Transverse colon (tissue), 4 donors: Measurements from ENCODE around the gene FBH1. TPM values are rescaled to one million over a fixed set of nuclear protein-coding genes. Genes with fewer than 3 reads are reported as not detected.
A peak's percentile ranks its signal among the peaks of the same experiment; 100 is the strongest.

Source experiments
- DNase-seq: peaks from one replicate; pipeline ENCODE4 v3.0.0-alpha.2; 2019
- H3K27ac ChIP-seq, 4 donors: fragments of 200-600 bp; sonication (generic); 2 replicates each; pipeline ENCODE4 v1.5.1; 2016 to 2018; ENCODE audit warnings: inconsistent platforms in 4 of 4
- H3K27me3 ChIP-seq: fragments of 200-600 bp; sonication (generic); 2 replicates; pipeline ENCODE4 v1.5.1; 2017; ENCODE audit warnings: inconsistent platforms
- H3K36me3 ChIP-seq, 4 donors: fragments of 200-600 bp; sonication (generic); 2 replicates each; pipeline ENCODE4 v1.5.1; 2017 to 2019; ENCODE audit warnings: inconsistent platforms in 4 of 4
- H3K4me1 ChIP-seq, 4 donors: fragments of 200-600 bp; sonication (generic); 2 replicates each; pipeline ENCODE4 v1.5.1; 2017 to 2020; ENCODE audit warnings: inconsistent platforms in 4 of 4
- H3K4me3 ChIP-seq, 4 donors: fragments of 200-600 bp; sonication (generic); 1 replicate in 1 of 4; 2 replicates in 3 of 4; pipeline versions ENCODE4 v1.5.1 to v1.6.1; 2017 to 2019; ENCODE audit warnings: inconsistent platforms in 4 of 4
- H3K9me3 ChIP-seq, 2 donors: fragments of 200-600 bp; sonication (generic); 2 replicates each; pipeline ENCODE4 v1.5.1; 2017 to 2019; ENCODE audit warnings: inconsistent platforms in 2 of 2
- EP300 ChIP-seq: sonication (generic); formaldehyde crosslinking; IDR thresholded peaks from one replicate; pipeline ENCODE4 v1.6.1; 2017; ENCODE audit warnings: antibody characterized with exemption, low read depth
- POLR2A ChIP-seq: fragments of 450-650 bp; IDR thresholded peaks from one replicate; pipeline ENCODE4 v1.6.1; 2016; ENCODE audit warnings: antibody characterized with exemption, mild to moderate bottlenecking, moderate library complexity
- POLR2AphosphoS5 ChIP-seq, 3 donors: sonication (generic); formaldehyde crosslinking; IDR thresholded peaks; one replicate each; pipeline ENCODE4 v1.6.1; 2016; ENCODE audit warnings: antibody characterized with exemption in 3 of 3
- WGBS, 2 donors: methylation state at CpG; one replicate each; pipeline ENCODE4 v1.1.5; 2018; ENCODE audit warnings: low coverage in 1 of 2; 5-methylcytosine and 5-hydroxymethylcytosine counted together
- in situ Hi-C, 4 donors: fragments of 200-750 bp; cut with MboI; loops; one replicate each; pipeline versions ENCODE4 v1.15.0 to v1.15.1; 2017; ENCODE audit warnings: low sequenced_read_pairs in 3 of 4, low pct_ligation_motif_present in 1 of 4, low pct_unique_long_range_greater_than_20kb in 1 of 4
- intact Hi-C: fragments of 100-400 bp; cut with DNase I; formaldehyde crosslinking; loops from one replicate; pipeline ENCODE4 v1.15.1; 2023; ENCODE audit warnings: low total_unique reads
- total RNA-seq, 4 donors: library from RNA; depleted of rRNA; stranded (reverse); fragments of >200 nt; gene quantifications; one replicate each; pipeline ENCODE4 v1.1.0, GENCODE V29; 2016
- TF ChIP-seq, protein P1 (sequence below), 5 experiments: fragments of 200-600 bp in 3 of 5; fragments of 450-650 bp in 2 of 5; sonication (generic) in 3 of 5; IDR thresholded peaks; 1 replicate in 2 of 5; 2 replicates in 3 of 5; pipeline ENCODE4 v1.5.1; 2016 to 2017; ENCODE audit warnings: antibody characterized with exemption in 5 of 5, inconsistent platforms in 3 of 5, mild to moderate bottlenecking in 2 of 5, moderate library complexity in 1 of 5

Gene FBH1
- total RNA-seq, 4 donors from 2014 or later = 101 to 143 (median 120) TPM

GRCh38 chr10:5938291-5938690 lies 48.2 kb downstream of the FBH1 start:
- no peak for DNase-seq
- in situ Hi-C loops (no loop called here), intact Hi-C loops (no loop called here)
- TF ChIP-seq POLR2A (no peak), EP300 (no peak), POLR2AphosphoS5 (IDR thresholded peaks at IDR 0.05) (no peak)
- TF ChIP-seq, protein P1, sequence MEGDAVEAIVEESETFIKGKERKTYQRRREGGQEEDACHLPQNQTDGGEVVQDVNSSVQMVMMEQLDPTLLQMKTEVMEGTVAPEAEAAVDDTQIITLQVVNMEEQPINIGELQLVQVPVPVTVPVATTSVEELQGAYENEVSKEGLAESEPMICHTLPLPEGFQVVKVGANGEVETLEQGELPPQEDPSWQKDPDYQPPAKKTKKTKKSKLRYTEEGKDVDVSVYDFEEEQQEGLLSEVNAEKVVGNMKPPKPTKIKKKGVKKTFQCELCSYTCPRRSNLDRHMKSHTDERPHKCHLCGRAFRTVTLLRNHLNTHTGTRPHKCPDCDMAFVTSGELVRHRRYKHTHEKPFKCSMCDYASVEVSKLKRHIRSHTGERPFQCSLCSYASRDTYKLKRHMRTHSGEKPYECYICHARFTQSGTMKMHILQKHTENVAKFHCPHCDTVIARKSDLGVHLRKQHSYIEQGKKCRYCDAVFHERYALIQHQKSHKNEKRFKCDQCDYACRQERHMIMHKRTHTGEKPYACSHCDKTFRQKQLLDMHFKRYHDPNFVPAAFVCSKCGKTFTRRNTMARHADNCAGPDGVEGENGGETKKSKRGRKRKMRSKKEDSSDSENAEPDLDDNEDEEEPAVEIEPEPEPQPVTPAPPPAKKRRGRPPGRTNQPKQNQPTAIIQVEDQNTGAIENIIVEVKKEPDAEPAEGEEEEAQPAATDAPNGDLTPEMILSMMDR (IDR thresholded peaks at IDR 0.05) = no peak
- 89 to 92% methylated on average over 10 to 12 of the region's 12 CpGs for WGBS, 2 donors
- Histone ChIP-seq H3K27me3 (no peaks in the 10 kb centered on the region), H3K36me3 (peaks cover 0 to 28% (median 8%) of the 10 kb centered on the region in 4 donors), H3K4me1 (peaks cover 0 to 3% (median under 1%) of the 10 kb centered on the region in 4 donors), H3K4me3 (no peak overlapping the region), H3K27ac (no peak overlapping the region), H3K9me3 (no peaks in the 10 kb centered on the region)

GRCh38 chr10:5940807-5941218 lies 50.8 kb downstream of the FBH1 start:
- H3K36me3 ChIP-seq = peaks cover 0 to 19% (median 7%) of the 10 kb centered on the region in 4 donors
- WGBS, 2 donors = 72 to 83% methylated on average over 6 of the region's 6 CpGs
- no peak for DNase-seq
- H3K27me3 ChIP-seq = no peaks in the 10 kb centered on the region
- TF ChIP-seq EP300 (no peak), POLR2AphosphoS5 (IDR thresholded peaks at IDR 0.05) (no peak)
- in situ Hi-C loops = no loop called here
- H3K9me3 ChIP-seq = no peaks in the 10 kb centered on the region
- H3K27ac ChIP-seq = no peak overlapping the region
- peaks cover 4 to 27% (median 18%) of the 10 kb centered on the region in 4 donors for H3K4me1 ChIP-seq
- intact Hi-C loops = no loop called here
- no peak overlapping the region for H3K4me3 ChIP-seq

DNA sequence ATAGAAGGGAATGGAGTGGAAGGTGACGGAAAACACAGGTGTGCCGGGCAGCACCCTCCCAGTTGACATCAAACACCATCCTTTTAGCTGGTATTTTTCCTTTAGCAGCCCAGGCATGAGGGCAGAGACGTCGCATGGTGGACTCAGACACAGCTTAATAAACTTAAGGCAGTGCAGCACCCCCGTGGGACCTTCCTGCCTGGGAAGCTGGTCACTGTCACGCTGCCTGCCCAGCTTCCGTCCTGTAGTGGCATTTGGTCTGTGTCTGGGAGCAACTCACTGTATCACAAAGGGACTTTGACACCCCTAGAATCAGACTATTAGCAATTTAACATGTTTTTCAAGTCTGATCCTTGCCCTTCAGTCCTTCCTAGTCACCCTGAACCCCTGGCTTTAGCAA lies 51.5 kb downstream of the FBH1 start:
- no peaks in the 10 kb centered on the region for H3K27me3 ChIP-seq
- no peak overlapping the region for H3K4me3 ChIP-seq
- intact Hi-C loops (no loop called here), in situ Hi-C loops (no loop called here)
- H3K36me3 ChIP-seq = peaks cover 0 to 12% (median 5%) of the 10 kb centered on the region in 4 donors
- WGBS, 2 donors = 74% methylated on average over 7 of the region's 7 CpGs; no CpG with 5 or more reads in 1 of the 2 donors
- peaks cover 4 to 30% (median 18%) of the 10 kb centered on the region in 4 donors for H3K4me1 ChIP-seq
- DNase-seq = no peak
- no peaks in the 10 kb centered on the region for H3K9me3 ChIP-seq
- TF ChIP-seq, protein P1 (IDR thresholded peaks at IDR 0.05) = no peak
- TF ChIP-seq POLR2AphosphoS5 (IDR thresholded peaks at IDR 0.05) (no peak), EP300 (no peak), POLR2A (no peak)
- H3K27ac ChIP-seq = peak overlapping the region in 3 of 4 donors; percentile 45 to 84 (median 58)

- in situ Hi-C loops (no loop called here), intact Hi-C loops (no loop called here)
- no peaks in the 10 kb centered on the region for H3K27me3 ChIP-seq
- H3K4me3 ChIP-seq = no peak overlapping the region
- TF ChIP-seq POLR2A (no peak), EP300 (no peak), POLR2AphosphoS5 (IDR thresholded peaks at IDR 0.05) (no peak)
- TF ChIP-seq, protein P1 (IDR thresholded peaks at IDR 0.05) = no peak
- H3K4me1 ChIP-seq = peaks cover 4 to 30% (median 18%) of the 10 kb centered on the region in 4 donors
- H3K27ac ChIP-seq = peak overlapping the region; percentile 39 to 84 (median 52)
- peaks cover 0 to 9% (median 4%) of the 10 kb centered on the region in 4 donors for H3K36me3 ChIP-seq
- WGBS, 2 donors = 86% methylated on average over 8 of the region's 13 CpGs; no CpG with 5 or more reads in 1 of the 2 donors
- no peak for DNase-seq
- H3K9me3 ChIP-seq = no peaks in the 10 kb centered on the region
Observed at GRCh38 chr10:5942001-5942400, 52.0 kb downstream of the FBH1 start.

DNA sequence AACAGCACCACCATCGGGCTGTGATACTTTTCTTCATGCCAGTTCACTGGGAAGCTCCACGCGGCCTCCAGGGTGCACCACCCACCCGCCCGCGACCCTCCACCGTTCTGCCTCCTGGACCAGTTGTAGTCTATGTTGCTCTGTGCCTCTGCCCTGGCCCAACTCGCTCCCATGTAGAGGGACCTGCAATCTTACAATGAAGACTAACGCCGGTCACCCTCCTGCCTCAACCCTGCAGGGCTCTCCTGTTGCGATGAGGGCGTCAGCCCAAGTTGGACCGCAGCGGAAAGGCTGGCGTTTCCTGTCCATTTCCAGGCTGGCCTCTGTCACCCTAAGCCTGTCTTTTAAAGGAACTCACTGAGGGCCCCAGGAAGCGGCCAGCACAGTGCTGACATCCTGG lies 52.4 kb downstream of the FBH1 start:
- intact Hi-C loops (no loop called here), in situ Hi-C loops (no loop called here)
- Histone ChIP-seq H3K27ac (peak overlapping the region; percentile 39 to 84 (median 52)), H3K27me3 (no peaks in the 10 kb centered on the region), H3K4me1 (peaks cover 4 to 30% (median 18%) of the 10 kb centered on the region in 4 donors), H3K9me3 (no peaks in the 10 kb centered on the region), H3K36me3 (peaks cover 0 to 6% (median 1%) of the 10 kb centered on the region in 4 donors), H3K4me3 (no peak overlapping the region)
- no peak for DNase-seq
- 65 to 84% methylated on average over 4 to 16 of the region's 16 CpGs for WGBS, 2 donors
- TF ChIP-seq EP300 (no peak), POLR2A (no peak), POLR2AphosphoS5 (IDR thresholded peaks at IDR 0.05) (no peak)
- TF ChIP-seq, protein P1 (IDR thresholded peaks at IDR 0.05) = no peak
